HFFc6 (cell line): ENCODE data around the gene PITPNM1. TPM values are rescaled to one million over a fixed set of nuclear protein-coding genes. Genes with fewer than 3 reads are reported as not detected.

Experiments used
- DNase-seq: peaks from one replicate; pipeline ENCODE4 v3.0.0-alpha.2; 2018
- H3K27ac Mint-ChIP-seq: 2 replicates; pipeline ENCODE4 v1.8.0; 2020; ENCODE audit warnings: mild to moderate bottlenecking, mixed read lengths
- H3K27me3 Mint-ChIP-seq: 2 replicates; pipeline ENCODE4 v1.8.0; 2021; ENCODE audit warnings: mild to moderate bottlenecking, moderate library complexity, mixed read lengths; ENCODE audit not compliant: insufficient read depth
- H3K36me3 Mint-ChIP-seq: 2 replicates; pipeline ENCODE4 v1.8.0; 2021; ENCODE audit warnings: low read depth, mixed read lengths
- H3K4me1 Mint-ChIP-seq: 2 replicates; pipeline ENCODE4 v1.8.0; 2020; ENCODE audit warnings: low read depth, mixed read lengths
- H3K4me3 Mint-ChIP-seq: 2 replicates; pipeline ENCODE4 v1.8.0; 2020; ENCODE audit warnings: mild to moderate bottlenecking, moderate library complexity, mixed read lengths
- H3K9me3 Mint-ChIP-seq: 2 replicates; pipeline ENCODE4 v1.8.0; 2020; ENCODE audit warnings: mild to moderate bottlenecking, mixed read lengths
- CTCF ChIP-seq: fragments of 200-600 bp; sonication (generic); IDR thresholded peaks from 2 replicates; pipeline ENCODE4 v1.5.0; 2021; ENCODE audit warnings: antibody characterized with exemption, mild to moderate bottlenecking
- total RNA-seq, 6 experiments: library from RNA; stranded (reverse); fragmentation: NEBNext Ultra II Directional; extraction: Animal tissue kit (Norgen Biotek cat#: 25700); gene quantifications; 2 replicates in 1 of 6; 3 replicates in 5 of 6; pipeline ENCODE4 v1.2.3, GENCODE V29; 2021

The PITPNM1 gene
- total RNA-seq, 6 experiments from 2014 or later = 19.6 to 30.3 (median 23.5) TPM

GRCh38 chr11:67523556-67524479 is 18.7 kb upstream of the PITPNM1 start:
- no peak for DNase-seq
- Mint-ChIP-seq H3K4me3 (no peak overlapping the region), H3K4me1 (no peaks in the 10 kb centered on the region), H3K27ac (no peak overlapping the region), H3K9me3 (no peaks in the 10 kb centered on the region), H3K36me3 (no peaks in the 10 kb centered on the region), H3K27me3 (peaks cover 10% of the 10 kb centered on the region)
- TF ChIP-seq CTCF = no peak

GRCh38 chr11:67522844-67523555 is 17.8 kb upstream of the PITPNM1 start, which contains the start of gene CABP2:
Gene CABP2 (minus strand): TSS chr11:67523446. CDS start chr11:67523326, 120 bp downstream.
- Mint-ChIP-seq H3K27ac (no peak within 1 kb of the TSS), H3K9me3 (no peaks in the 10 kb centered on the region), H3K36me3 (no peaks in the 10 kb centered on the region), H3K27me3 (peaks cover 10% of the 10 kb centered on the region), H3K4me3 (no peak within 1 kb of the TSS), H3K4me1 (no peaks in the 10 kb centered on the region)
- no peak for DNase-seq
- TF ChIP-seq CTCF = no peak

GRCh38 chr11:67522338-67522737 is 17.2 kb upstream of the PITPNM1 start:
- Mint-ChIP-seq H3K27ac (no peak overlapping the region), H3K36me3 (no peaks in the 10 kb centered on the region), H3K27me3 (peaks cover 12% of the 10 kb centered on the region), H3K4me1 (no peaks in the 10 kb centered on the region), H3K4me3 (no peak overlapping the region), H3K9me3 (no peaks in the 10 kb centered on the region)
- no peak for DNase-seq
- no peak for TF ChIP-seq CTCF

- Mint-ChIP-seq H3K9me3 (no peaks in the 10 kb centered on the region), H3K27ac (no peak overlapping the region), H3K27me3 (peaks cover 12% of the 10 kb centered on the region), H3K4me1 (no peaks in the 10 kb centered on the region), H3K36me3 (no peaks in the 10 kb centered on the region), H3K4me3 (no peak overlapping the region)
- TF ChIP-seq CTCF = no peak
- no peak for DNase-seq
These were observed 16.8 kb upstream of the PITPNM1 start for GRCh38 chr11:67521924-67522323.

GRCh38 chr11:67520856-67521824 is 16.0 kb upstream of the PITPNM1 start:
- Mint-ChIP-seq H3K4me3 (no peak overlapping the region), H3K36me3 (no peaks in the 10 kb centered on the region), H3K27me3 (peaks cover 15% of the 10 kb centered on the region), H3K4me1 (no peaks in the 10 kb centered on the region), H3K27ac (no peak overlapping the region), H3K9me3 (no peaks in the 10 kb centered on the region)
- no peak for TF ChIP-seq CTCF
- DNase-seq = no peak
